Epidermal melanocyte (primary cell): Measurements from ENCODE around the gene RIMBP2.

Experiments
- DNase-seq: peaks from one replicate; pipeline ENCODE4 v3.0.0; 2011; ENCODE audit warnings: low spot score; ENCODE audit not compliant: insufficient read length

RIMBP2 gene

DNA sequence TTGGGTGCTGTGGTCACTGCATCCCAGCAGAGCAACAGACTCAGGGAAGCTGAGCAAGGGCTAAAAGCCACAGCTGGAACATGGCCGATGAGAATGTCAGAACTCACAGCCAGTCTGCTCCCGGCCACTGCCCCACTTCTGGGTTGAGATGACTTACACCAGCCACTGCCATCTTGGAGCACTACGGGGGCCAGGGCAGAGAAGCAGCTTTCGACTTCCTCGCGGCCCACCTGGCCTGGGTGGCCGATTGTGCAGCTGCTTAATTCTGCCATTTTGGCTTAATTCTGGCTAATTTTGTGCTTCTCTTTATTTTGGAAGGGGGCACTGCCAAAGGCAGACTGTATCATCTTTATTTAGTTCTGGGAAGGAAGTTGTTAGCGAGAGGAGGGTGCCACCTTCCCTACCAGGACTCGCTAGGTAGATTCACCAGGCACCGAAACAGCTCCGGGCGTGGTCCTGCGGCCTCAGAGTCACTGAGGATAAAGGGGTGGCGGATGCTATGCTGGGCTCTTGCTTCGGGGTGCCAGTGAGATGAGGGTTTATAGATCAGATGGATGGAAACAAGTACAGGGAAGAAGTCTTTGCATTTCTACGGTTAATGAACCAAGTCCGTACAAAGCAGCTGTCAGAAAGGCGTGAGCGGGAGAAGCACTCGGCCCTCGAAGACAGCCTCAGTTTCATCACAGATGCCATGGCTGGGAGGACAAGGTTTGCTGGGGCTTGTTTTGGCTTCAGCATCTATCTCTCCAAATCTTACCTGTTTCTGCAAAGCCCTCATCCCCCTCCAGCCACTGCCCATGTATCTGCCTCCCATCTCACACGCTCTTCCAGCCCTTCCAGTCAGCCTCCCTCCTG, 230.6 kb downstream of the RIMBP2 start:
- DNase-seq = no peak

DNA sequence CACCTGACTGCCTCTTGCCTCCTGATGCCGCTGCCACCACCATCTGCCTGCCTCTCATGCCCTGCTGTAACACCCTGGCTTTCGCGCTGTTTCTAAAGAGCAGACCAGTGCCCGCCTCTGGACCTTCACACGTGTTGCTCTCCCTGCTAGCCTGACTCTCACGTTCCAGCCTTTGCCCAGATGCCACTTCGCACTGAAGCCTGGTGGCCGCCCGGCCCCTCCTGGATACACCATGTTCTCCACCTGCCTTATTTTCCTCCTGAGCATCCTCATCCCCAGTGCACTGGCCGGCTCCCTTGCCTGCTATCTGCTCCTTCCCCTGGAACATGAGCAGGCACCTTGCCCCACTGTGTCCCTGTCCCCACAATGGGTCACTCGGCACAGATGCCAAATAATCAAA, 231.9 kb downstream of the RIMBP2 start:
- no peak for DNase-seq

DNA sequence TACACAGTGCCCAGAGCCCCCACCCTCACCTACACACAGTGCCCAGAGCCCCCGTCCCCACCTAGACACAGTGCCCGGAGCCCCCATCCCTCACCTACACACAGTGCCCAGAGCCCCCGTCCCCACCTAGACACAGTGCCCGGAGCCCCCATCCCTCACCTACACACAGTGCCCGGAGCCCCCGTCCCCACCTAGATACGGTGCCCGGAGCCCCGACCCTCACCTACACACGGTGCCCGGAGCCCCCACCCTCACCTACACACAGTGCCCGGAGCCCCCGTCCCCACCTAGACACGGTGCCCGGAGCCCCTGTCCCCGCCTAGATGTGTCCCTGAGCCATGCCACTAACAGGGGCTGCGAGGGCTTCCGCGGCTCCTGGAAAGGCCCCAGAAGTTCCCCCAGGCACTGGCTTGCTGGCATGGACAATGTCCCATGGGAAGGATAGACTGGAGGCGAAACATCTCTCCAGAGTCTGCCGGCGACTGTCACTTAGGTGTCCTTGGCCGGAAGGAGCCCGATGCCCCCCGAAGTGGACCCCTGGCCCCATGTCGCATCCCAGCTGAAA, 232.4 kb downstream of the RIMBP2 start:
- DNase-seq = no peak

DNA sequence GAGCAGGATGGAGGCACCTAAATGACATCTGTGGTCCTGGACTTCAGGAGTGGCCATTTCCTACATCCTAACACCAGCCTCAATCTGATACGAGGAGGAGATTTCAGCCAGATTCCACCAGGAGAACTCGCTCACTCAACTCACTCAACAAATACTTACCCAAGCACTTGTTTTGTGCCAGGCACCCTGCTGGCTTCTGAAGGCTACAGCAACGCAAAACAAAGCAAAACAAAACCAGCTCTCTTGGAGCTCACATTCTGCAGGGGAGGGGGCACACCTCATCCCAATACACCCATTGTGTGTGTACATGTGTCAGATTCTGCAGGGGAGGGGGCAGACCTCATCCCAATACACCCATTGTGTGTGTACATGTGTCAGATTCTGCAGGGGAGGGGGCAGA, 233.7 kb downstream of the RIMBP2 start:
- no peak for DNase-seq

DNA sequence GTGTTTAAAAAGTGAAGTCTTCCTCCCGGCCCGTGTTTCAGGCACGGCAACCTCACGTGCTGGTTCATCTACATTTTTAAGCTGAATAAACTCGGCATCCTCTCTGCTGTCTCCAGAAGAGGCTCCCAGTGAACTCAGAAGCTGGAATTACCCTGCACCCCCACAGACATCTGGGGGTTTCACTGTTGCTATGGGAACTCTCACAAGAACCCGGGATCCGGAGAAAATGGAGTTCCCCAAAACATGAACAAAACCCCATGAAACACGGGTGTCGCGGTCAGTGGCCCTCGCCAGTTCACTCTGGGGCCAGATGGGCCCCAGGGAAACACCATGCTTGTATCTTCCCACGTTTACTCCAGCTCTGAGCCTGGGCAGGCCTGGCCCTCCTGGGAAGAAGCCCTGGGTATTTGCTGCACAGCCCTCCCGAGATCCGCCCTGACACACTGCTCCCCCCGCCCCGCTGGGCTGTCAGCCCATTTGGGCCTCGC, 234.7 kb downstream of the RIMBP2 start:
- DNase-seq = no peak

DNA sequence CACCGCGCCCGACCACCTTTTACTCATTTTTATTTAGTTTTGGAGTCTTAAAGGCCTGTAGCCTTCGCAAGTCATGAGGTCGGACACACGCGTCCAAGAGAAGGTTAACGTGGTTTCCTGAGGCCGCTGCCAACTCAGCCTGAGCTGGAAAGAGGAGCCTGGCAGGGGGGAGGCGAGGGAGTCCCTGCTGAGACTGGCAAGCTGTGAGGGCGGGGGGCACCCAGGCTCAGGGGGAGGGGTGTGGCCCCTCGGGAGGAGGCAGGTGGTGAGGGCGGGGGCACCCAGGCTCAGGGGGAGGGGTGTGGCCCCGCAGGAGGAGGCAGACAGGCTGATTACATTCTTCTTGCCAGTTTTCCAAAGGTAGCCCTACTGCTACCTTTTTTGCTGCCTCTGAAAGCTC, 235.2 kb downstream of the RIMBP2 start:
- DNase-seq = no peak

DNA sequence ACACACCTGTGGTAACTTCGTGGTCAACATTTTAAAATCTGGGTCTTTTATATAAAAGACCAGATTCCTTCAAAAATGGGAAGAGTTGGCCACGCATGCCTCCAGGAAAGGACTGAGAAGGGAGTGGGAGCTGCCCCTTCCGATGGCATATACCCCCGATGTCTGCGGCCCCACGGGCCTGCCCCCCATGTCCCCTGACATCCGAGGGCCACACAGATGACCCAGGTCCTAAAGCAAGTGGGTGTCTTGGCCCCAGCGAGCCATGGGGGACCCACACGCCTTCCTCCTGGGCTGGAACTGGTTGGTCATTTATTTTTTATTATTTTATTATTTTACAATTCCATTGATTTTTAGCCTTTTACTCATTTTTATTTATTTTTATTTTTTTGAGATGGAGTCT, 235.9 kb downstream of the RIMBP2 start:
- DNase-seq = no peak

DNA sequence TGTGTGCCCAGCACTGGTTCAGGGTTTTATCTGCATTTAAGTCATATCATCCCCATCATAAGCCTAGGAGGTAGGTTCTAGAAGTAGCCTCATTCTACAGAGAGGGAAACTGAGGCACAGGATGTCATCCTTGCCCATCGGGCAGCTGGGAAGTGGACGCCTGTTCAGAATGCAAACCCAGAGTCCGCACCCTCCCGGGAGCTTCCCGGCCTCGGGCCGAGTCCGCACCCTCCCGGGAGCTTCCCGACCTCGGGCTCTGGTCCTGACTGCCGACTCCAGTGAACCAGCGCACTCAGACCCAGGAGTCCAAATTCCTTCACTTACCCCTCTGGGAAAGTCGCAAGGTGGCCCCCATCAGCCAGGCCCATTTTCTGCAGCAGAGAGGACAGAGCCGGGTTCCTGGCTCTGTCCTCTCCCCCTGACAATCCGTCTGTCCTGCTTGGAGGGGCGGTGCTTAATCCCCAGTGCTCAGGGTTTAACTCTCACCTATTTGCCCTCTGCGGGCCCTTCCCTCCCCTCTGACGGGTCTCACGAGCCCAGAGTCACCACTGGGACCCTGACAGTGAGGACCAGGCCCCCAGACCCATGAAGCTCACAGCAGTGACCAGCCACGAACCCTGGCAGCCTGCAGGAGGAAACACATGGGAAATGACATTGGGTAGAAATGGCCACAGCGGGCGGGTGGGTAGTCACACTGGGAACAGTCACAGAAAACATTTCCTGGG, 236.5 kb downstream of the RIMBP2 start:
- no peak for DNase-seq

DNA sequence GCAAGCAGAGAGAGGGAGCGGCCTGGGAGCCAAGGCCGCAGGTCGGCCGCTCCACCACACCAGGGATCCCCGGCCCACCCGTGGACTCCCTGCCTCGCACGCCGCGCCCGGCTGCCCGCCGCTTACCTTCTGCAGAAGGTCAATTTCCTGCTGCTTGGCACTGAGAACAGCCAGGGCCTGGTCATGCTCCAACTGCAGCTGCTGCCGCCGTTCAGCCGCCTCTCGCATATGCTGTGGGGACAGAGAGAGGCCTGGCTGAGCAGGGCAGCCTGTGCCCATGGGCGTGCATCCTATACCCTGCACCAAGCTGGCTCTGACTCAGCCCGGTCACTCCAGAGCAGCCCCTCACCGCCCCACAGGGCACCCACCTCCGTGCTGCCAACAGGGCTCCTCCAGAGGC, 237.3 kb downstream of the RIMBP2 start:
- DNase-seq = no peak

DNA sequence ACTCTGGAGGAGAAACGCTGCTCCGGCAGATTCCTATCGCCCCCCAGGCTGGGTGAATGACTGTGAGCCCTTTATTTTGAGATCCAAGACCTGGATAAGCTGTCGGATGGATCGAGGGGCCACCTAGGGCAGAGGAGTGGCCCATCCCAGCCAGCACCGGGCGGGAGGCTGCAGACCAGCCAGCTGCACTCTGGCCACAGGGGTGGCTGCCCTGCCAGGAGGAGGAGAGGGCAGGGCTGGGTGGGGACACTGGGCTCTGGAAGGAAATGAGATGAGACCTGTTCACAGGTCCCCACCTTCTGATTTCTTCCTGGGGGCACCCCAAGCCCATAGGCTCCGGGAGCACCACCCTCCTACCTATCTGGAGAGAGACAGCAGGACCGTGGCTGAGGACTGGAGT, 238.4 kb downstream of the RIMBP2 start:
- no peak for DNase-seq

DNA sequence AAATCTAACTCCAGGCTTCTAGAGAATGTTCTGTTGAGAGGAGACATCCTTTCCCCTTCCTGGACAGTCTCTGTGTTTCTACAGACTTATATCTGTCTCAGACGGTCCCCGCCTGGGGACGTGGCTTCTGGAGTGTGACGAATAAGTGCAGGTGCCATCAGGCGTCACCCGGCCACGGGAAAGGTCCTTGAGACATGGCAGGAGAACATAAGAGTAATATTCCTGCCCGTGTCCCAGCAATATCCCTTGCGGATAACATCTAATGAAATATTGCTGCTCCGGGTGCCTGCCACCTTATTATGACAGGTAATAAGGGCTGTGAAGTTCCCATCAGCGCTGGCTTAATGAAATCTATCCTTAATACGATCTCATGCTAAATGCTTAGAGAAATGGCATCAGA, 238.8 kb downstream of the RIMBP2 start:
- DNase-seq = no peak

DNA sequence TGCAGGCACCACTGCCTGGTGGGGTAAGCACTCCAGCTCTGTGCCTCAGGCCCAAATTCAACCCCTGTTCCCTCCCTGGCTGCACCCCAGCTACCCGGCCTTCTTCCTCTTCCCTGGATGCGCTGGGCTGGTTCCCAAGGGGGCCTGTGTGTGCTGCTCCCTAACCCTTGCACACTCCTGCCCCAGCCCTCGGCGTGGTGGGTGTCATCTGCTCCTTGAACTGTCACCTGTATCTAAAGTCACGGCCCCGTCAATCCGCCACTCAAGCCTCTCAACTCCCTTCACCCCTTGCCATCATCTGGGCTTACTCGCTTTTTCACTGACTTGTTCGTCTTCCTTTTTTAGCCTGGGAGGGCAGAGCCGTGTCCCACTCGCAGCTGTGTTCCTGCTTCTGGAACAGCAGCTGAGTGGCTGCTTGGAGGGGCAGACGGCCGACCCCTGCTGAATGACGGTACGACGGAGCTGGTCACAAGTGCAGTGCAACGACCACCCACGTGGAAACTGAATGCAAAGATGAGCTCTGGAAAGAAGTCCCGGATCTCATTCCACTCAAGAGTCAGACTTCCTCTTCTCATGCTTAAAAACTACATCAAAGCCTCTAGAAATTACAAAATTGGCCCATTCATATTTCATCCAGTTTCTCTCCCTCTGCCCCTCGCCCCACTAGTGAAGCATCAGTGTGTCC, 239.5 kb downstream of the RIMBP2 start:
- no peak for DNase-seq

DNA sequence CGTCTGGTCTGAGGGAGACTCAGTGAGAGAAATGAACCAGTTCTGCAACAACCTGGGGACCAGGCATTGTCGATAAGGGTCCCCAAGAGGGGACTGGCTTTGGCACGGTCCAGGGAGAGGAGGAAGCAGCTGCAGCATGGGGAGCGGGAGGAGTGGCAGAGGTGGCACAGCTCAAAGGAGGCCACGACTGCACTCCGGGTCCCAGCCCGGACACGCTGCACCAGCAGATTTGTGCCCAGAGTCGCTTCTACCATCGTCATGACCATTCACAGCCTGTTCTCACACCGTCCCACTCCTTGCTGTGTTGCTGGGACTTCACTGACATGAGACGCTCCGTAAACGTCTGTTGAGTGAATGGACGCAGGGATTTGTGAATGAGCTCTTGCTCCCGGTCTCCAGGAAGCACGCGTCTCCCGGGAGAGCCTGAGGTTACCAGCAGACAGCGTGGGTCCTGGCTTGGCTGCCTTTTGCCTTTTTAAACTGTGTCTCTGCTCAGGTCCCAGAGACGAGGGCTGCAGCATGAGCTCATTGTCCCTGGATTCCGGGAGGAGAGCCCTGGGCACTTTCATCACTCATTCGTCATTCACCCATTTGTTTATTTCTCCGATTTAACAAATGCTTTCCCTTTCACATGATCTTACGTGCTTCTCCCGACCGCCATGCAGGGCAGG, 241.4 kb downstream of the RIMBP2 start:
- no peak for DNase-seq

DNA sequence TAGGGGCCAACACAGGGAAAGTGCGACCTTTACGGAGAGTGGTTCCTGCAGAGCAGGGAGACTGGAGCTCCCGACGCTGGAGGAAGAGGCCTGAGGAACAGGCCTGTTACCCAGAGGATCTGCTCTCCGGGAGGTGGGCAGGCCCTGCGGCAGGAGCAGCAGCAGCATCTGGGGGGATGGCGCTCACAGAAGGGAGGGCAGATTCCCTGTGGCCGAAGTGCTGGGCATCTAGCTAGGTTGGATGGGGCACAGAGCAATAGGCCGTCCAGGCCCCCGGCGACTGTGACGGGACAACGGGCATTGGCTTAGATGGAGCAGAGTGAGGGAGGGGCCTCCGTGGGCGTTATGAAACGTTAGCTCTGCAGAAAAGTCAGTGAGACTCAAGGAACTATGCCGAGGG, 242.8 kb downstream of the RIMBP2 start:
- no peak for DNase-seq

DNA sequence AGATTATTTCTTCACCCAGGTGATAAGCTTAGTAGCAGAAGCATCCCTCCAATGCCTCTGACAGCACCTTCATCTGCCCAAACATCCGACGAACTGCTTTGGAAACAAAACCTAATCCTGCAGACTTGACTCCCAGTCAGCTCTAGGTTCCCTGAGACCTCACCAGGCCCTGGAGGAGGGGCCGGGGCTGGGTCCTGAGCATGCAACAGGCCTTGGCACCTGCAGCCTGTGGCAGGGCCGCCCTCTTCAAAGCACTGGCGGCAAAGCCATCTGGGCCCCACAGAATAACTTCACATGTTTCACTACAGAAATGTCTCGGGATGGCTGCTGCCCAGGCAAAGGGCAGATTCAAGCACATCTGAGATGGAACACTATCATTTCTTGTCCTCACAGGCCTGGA, 245.1 kb downstream of the RIMBP2 start:
- DNase-seq = no peak

DNA sequence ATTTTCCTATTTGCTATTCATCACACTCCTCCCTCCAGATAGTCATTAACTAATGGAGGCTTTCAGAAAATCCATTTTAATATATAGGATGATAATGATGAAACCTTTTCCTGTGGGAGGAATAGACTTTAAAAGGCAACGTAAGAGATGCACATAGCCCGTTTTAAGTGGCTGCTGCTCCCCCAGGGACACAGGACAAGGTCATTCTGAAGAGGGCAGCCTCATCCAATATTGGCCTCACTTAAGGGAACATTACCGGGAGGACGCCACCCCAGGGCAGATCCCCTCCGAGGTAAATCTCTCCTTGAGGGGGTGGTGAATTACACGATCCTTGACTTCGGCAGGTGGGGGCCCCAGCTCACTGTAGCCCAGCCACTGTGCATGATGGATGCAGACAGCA, 246.5 kb downstream of the RIMBP2 start:
- DNase-seq = no peak

DNA sequence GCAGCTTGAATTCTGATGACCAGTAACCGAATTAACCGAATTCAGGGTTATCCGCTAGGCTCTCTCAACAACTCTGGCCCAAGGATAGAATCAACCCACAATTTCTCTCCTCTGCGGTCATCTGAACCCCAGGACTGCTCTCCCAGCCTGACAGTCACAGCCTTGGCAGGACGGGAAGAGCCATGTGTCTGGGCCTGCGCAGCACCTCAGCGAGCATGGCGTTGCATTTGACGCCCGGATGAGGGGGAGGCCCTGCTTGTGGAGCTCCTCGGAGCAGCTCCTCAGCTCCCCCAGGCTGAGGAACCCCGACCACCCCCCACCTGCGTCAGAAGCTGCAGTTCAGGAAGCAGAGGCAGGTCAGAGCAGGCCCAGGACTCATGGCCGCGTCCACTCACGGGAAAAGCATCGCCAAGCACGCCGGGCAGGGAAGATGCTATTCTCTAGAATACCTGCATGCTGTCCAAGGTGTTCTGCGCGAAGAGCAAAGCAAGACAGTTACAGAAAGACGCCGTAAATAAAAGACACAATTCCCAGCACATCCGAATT, 247.3 kb downstream of the RIMBP2 start:
- DNase-seq = no peak

DNA sequence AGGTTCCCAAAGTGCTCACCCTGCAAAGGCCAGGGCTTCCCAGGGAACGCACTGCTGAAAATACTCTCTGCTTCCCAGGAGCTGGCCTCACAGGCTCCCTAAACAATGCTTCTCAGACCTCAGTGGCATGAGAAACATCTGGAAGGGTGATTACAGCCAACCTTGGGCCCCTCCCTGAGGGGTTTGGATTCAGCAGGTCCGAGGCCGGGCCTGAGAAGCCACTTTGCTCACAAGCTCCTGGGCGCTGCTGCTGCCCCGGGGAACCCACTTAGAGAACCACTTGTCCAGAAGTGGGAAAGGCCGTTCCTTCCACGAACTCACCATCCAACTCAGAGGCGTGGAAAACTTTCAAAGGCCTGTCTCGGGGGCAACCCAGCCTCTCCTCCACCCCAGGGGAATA, 247.9 kb downstream of the RIMBP2 start:
- DNase-seq = no peak

DNA sequence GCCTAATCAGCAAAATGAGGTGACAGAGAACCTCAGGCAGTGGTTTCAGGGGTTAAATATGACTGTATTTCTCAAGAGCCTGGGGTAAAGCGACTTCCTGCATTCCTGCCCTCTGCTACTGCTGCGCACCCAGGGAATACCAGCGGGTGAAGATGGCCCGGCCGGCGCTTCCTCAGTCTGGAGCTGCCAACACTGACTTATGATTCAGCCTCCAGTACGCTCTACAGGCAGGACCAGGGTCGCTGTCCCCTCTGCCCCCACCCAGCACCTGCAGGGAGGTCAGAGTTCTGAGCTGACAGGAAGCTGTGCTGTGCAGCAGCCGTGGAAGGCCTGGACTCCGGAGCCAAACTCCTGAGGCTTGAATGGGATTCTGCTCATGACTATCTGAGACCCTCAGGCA, 250.5 kb downstream of the RIMBP2 start:
- no peak for DNase-seq

DNA sequence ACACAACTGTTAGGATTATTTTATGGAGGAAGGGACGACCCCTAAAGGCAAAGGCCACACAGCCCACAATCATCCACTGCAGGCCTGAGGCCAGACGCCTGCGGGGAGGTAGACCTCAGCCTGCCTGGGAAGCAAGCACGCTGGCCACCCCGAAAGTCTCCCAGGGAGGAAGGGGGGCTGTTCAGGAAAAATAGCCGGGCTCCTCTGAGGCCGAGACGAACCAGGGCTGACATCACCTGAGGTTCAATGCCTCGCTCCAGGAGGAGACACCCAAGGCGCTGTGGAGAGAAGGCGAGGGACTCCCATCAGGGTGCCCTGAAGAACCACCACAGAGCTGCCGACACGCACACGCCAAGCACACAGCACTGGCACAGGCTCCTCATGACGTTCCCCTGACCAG, 251.1 kb downstream of the RIMBP2 start:
- DNase-seq = no peak
